SK-N-SH (cell line): ENCODE measurements around the gene TXNDC17. TPM values are rescaled to one million over a fixed set of nuclear protein-coding genes. Genes with fewer than 3 reads are reported as not detected.

Experiments
- CTCF ChIA-PET: fragments of 300-600, 350-600 bp; formaldehyde crosslinking; extraction: SDS; loops from one replicate; lab custom pipeline; 2021; lab: Yijun Ruan, JAX
- POLR2A ChIA-PET: fragments of 350-600 bp; sonication (Branson Sonifier 250); formaldehyde crosslinking; extraction: SDS; loops from one replicate; lab custom pipeline; 2020; ENCODE audit warnings: antibody characterized with exemption, inconsistent platforms; lab: Yijun Ruan, JAX
- DNase-seq: peaks from one replicate; pipeline ENCODE4 v3.0.0; 2012
- H2AFZ ChIP-seq: fragments of 200-600 bp; sonication (generic); 2 replicates; pipeline ENCODE4 v1.8.1; 2016; ENCODE audit warnings: antibody characterized with exemption, mild to moderate bottlenecking, low read depth
- H3F3A ChIP-seq: fragments of 200-600 bp; sonication (generic); replicated peaks from 2 replicates; pipeline ENCODE3; 2016; ENCODE audit warnings: antibody characterized with exemption, mild to moderate bottlenecking; ENCODE audit not compliant: insufficient read depth
- H3K27ac ChIP-seq, 2 experiments: fragments of 200-500 bp in 1 of 2; fragments of 200-600 bp in 1 of 2; sonication (Bioruptor generic) in 1 of 2; sonication (generic), shearing (Covaris generic) in 1 of 2; 2 replicates each; pipeline versions ENCODE4 v1.5.1 to v1.6.1; 2014 to 2016; ENCODE audit warnings: low read depth in 2 of 2, inconsistent platforms in 1 of 2, low read length in 1 of 2, mild to moderate bottlenecking in 1 of 2, mixed read lengths in 1 of 2
- H3K27me3 ChIP-seq: fragments of 200-600 bp; sonication (generic), shearing (Covaris generic); 2 replicates; pipeline ENCODE4 v1.6.1; 2016; ENCODE audit warnings: mixed run types; ENCODE audit not compliant: insufficient read depth
- H3K36me3 ChIP-seq, 2 experiments: fragments of 200-500 bp in 1 of 2; fragments of 200-600 bp in 1 of 2; sonication (Bioruptor generic) in 1 of 2; sonication (generic) in 1 of 2; replicated peaks in 1 of 2; 2 replicates each; pipeline versions ENCODE3 to v1.5.1; 2014 to 2016; ENCODE audit warnings: low read length in 1 of 2, mild to moderate bottlenecking in 1 of 2; ENCODE audit not compliant: insufficient read depth in 2 of 2, control insufficient read depth in 1 of 2
- H3K4me1 ChIP-seq, 2 experiments: fragments of 200-500 bp in 1 of 2; fragments of 200-600 bp in 1 of 2; sonication (Bioruptor generic) in 1 of 2; sonication (generic), shearing (Covaris generic) in 1 of 2; 2 replicates each; pipeline versions ENCODE4 v1.5.1 to v1.6.1; 2014 to 2016; ENCODE audit warnings: low read depth in 1 of 2, low read length in 1 of 2, mixed run types in 1 of 2; ENCODE audit not compliant: insufficient read depth in 2 of 2, control insufficient read depth in 1 of 2
- H3K4me2 ChIP-seq: fragments of 200-600 bp; sonication (generic), shearing (Covaris generic); 2 replicates; pipeline ENCODE4 v1.6.1; 2017; ENCODE audit warnings: mixed run types
- H3K4me3 ChIP-seq, 2 experiments: fragments of 200-500 bp in 1 of 2; fragments of 200-600 bp in 1 of 2; sonication (Bioruptor generic) in 1 of 2; sonication (generic), shearing (Covaris generic) in 1 of 2; 2 replicates each; pipeline versions ENCODE4 v1.5.1 to v1.8.1; 2014 to 2016; ENCODE audit warnings: low read depth in 2 of 2, inconsistent platforms in 1 of 2, low read length in 1 of 2, mild to moderate bottlenecking in 1 of 2, mixed read lengths in 1 of 2, moderate library complexity in 1 of 2
- H3K79me2 ChIP-seq: fragments of 200-600 bp; sonication (generic); 2 replicates; pipeline ENCODE4 v1.8.1; 2017; ENCODE audit warnings: mild to moderate bottlenecking; ENCODE audit not compliant: insufficient read depth
- H3K9ac ChIP-seq: fragments of 200-600 bp; sonication (generic); 2 replicates; pipeline ENCODE4 v1.6.1; 2017; ENCODE audit warnings: mixed run types
- H3K9me2 ChIP-seq: fragments of 200-600 bp; sonication (generic); 2 replicates; pipeline ENCODE4 v1.6.1; 2017; ENCODE audit warnings: mixed run types
- H3K9me3 ChIP-seq: fragments of 200-600 bp; sonication (generic); 2 replicates; pipeline ENCODE4 v1.6.1; 2017; ENCODE audit warnings: mixed run types, mild to moderate bottlenecking, moderate library complexity
- H4K20me1 ChIP-seq: fragments of 200-600 bp; sonication (generic); 2 replicates; pipeline ENCODE4 v1.6.1; 2017; ENCODE audit warnings: mild to moderate bottlenecking, mixed run types; ENCODE audit not compliant: insufficient read depth
- CHD2 ChIP-seq: fragments of 150-350 bp; IDR thresholded peaks from 2 replicates; pipeline ENCODE4 v1.6.1; 2018; ENCODE audit warnings: low read length; ENCODE audit not compliant: partially characterized antibody
- ELF1 ChIP-seq: IDR thresholded peaks from 2 replicates; pipeline ENCODE4 v1.4.0; 2012
- EP300 ChIP-seq, 2 experiments: IDR thresholded peaks; 2 replicates each; pipeline versions ENCODE4 v1.4.0 to v1.6.1; 2012; ENCODE audit warnings: borderline replicate concordance in 1 of 2, low read depth in 1 of 2, low read length in 1 of 2
- FOXJ3 ChIP-seq: sonication (generic); formaldehyde crosslinking; IDR thresholded peaks from 2 replicates; pipeline ENCODE4 v1.5.1; 2020; ENCODE audit warnings: mild to moderate bottlenecking, missing genetic modification reagents
- FOXM1 ChIP-seq: IDR thresholded peaks from 2 replicates; pipeline ENCODE4 v1.4.0; 2012; ENCODE audit warnings: low read depth, mild to moderate bottlenecking
- GABPA ChIP-seq: IDR thresholded peaks from 2 replicates; pipeline ENCODE4 v1.4.0; 2012; ENCODE audit warnings: low read depth, mild to moderate bottlenecking
- JUND ChIP-seq: IDR thresholded peaks from 2 replicates; pipeline ENCODE4 v1.4.0; 2012
- MAX ChIP-seq: IDR thresholded peaks from 2 replicates; pipeline ENCODE4 v1.4.0; 2012; ENCODE audit warnings: low read depth
- MEF2A ChIP-seq: IDR thresholded peaks from 2 replicates; pipeline ENCODE4 v1.4.0; 2012; ENCODE audit warnings: low read depth, borderline replicate concordance
- NFIC ChIP-seq: IDR thresholded peaks from 2 replicates; pipeline ENCODE4 v1.4.0; 2012; ENCODE audit warnings: borderline replicate concordance
- NRF1 ChIP-seq: IDR thresholded peaks from 2 replicates; pipeline ENCODE4 v1.6.1; 2012; ENCODE audit warnings: low read depth, mild to moderate bottlenecking, low read length
- PBX3 ChIP-seq: IDR thresholded peaks from 2 replicates; pipeline ENCODE4; 2012
- RCOR1 ChIP-seq: fragments of 150-350 bp; IDR thresholded peaks from 2 replicates; pipeline ENCODE4 v1.6.1; 2017; ENCODE audit warnings: antibody characterized with exemption, low read length
- REST ChIP-seq: IDR thresholded peaks from 2 replicates; pipeline ENCODE4 v1.6.1; 2012; ENCODE audit warnings: mild to moderate bottlenecking, low read depth, low read length, moderate library complexity
- RFX5 ChIP-seq: IDR thresholded peaks from 2 replicates; pipeline ENCODE4 v1.6.1; 2012; ENCODE audit warnings: mild to moderate bottlenecking, improper control_type of control experiment, low read length
- SIN3A ChIP-seq: IDR thresholded peaks from 2 replicates; pipeline ENCODE4 v1.6.1; 2012; ENCODE audit warnings: low read depth, mild to moderate bottlenecking, low read length, moderate library complexity, borderline replicate concordance
- SMC3 ChIP-seq: IDR thresholded peaks from 2 replicates; pipeline ENCODE4 v1.6.1; 2012; ENCODE audit warnings: low read depth, low read length, improper control_type of control experiment
- TCF12 ChIP-seq: IDR thresholded peaks from 2 replicates; pipeline ENCODE4 v1.4.0; 2012
- TEAD4 ChIP-seq: IDR thresholded peaks from 2 replicates; pipeline ENCODE4 v1.4.0; 2012; ENCODE audit warnings: mild to moderate bottlenecking, borderline replicate concordance; ENCODE audit not compliant: insufficient read depth
- YY1 ChIP-seq: IDR thresholded peaks from 2 replicates; pipeline ENCODE4 v1.4.0; 2012; ENCODE audit warnings: low read depth, mild to moderate bottlenecking
- WGBS: methylation state at CpG from one replicate; pipeline ENCODE4 v1.1.6; 2017; ENCODE audit warnings: low lambda C conversion rate; 5-methylcytosine and 5-hydroxymethylcytosine counted together
- polyA plus RNA-seq, 3 experiments: library from polyadenylated mRNA; depleted of rRNA; stranded (reverse); fragments of >200 nt; gene quantifications; 2 replicates each; pipeline ENCODE4 v1.2.3, GENCODE V29; 2012
- TF ChIP-seq, protein P1 (sequence below): fragments of 150-350 bp; IDR thresholded peaks from 2 replicates; pipeline ENCODE4 v1.6.1; 2016; ENCODE audit warnings: mild to moderate bottlenecking, low read depth, low read length
- TF ChIP-seq, protein P2 (sequence below): fragments of 150-350 bp; IDR thresholded peaks from 2 replicates; pipeline ENCODE4 v1.6.1; 2017; ENCODE audit warnings: antibody characterized with exemption, low read length, low read depth, borderline replicate concordance
- TF ChIP-seq, protein P3 (sequence below): fragments of 200-600 bp; sonication (generic); IDR thresholded peaks from 2 replicates; pipeline ENCODE4 v1.6.1; 2017; ENCODE audit warnings: antibody characterized with exemption, mild to moderate bottlenecking, moderate library complexity

Gene TXNDC17
- polyA plus RNA-seq (2012; rRNA removed) = 644 and 650 TPM in 2 replicates
- polyA plus RNA-seq (2012; cell fraction: cytosol; rRNA removed) = 628 and 667 TPM in 2 replicates
- 179 and 256 TPM in 2 replicates for polyA plus RNA-seq (2012; cell fraction: nucleus; rRNA removed)

GRCh38 chr17:6640536-6641246 lies at the start of gene TXNDC17, which contains the start of gene KIAA0753:
TSS of gene TXNDC17 (plus strand) at chr17:6641060. CDS start at chr17:6641083, 23 bp downstream.
TSS of gene KIAA0753 (minus strand) at chr17:6640711. CDS start at chr17:6635103, 5,608 bp downstream.
- Histone ChIP-seq H3F3A (peaks cover 26% of the 10 kb centered on the region), H2AFZ (peak within 1 kb of the TSS; percentile 94), H4K20me1 (peaks cover 3% of the 10 kb centered on the region; the same call in 1 of the 2 replicates), H3K79me2 (peaks cover 62% of the 10 kb centered on the region), H3K36me3 (peaks cover 32 to 37% of the 10 kb centered on the region in 2 experiments), H3K9me3 (no peaks in the 10 kb centered on the region), H3K9ac (peak within 1 kb of the TSS; percentile 87), H3K27me3 (no peaks in the 10 kb centered on the region), H3K27ac (peak within 1 kb of the TSS; percentile 90 to 100), H3K4me1 (peaks cover 9 to 14% of the 10 kb centered on the region in 2 experiments; a peak in 2 of 4 replicates), H3K9me2 (no peaks in the 10 kb centered on the region), H3K4me2 (peak within 1 kb of the TSS; percentile 87), H3K4me3 (peak within 1 kb of the TSS; percentile 89 to 93)
- ChIA-PET CTCF (interaction anchor here (0.6 to 2.0 kb wide), 4 partner anchors 9 to 170 kb away, joined by 3 to 4 read pairs (median 4); partner anchors contain the start of genes C17orf100 and MED31), POLR2A (no interaction called here)
- DNase-seq = peak; percentile 91
- WGBS = 1% methylated on average over 27 of the region's 52 CpGs
- TF ChIP-seq, protein P1, sequence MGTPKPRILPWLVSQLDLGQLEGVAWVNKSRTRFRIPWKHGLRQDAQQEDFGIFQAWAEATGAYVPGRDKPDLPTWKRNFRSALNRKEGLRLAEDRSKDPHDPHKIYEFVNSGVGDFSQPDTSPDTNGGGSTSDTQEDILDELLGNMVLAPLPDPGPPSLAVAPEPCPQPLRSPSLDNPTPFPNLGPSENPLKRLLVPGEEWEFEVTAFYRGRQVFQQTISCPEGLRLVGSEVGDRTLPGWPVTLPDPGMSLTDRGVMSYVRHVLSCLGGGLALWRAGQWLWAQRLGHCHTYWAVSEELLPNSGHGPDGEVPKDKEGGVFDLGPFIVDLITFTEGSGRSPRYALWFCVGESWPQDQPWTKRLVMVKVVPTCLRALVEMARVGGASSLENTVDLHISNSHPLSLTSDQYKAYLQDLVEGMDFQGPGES = no peak
- TF ChIP-seq FOXM1 (0 out of 2 replicates have a peak, but pooled peaks have one; percentile 10), EP300 (IDR thresholded peaks at IDR 0.05; ENCODE audit: borderline replicate concordance in 1 of 2, low read depth in 1 of 2, low read length in 1 of 2) (no peak), MEF2A (no peak), MAX (peak; percentile 73), RCOR1 (no peak), NRF1 (peak; percentile 16; the same call in 1 of the 2 replicates), NFIC (no peak), JUND (no peak), PBX3 (no peak), REST (peak; percentile 36; the same call in 1 of the 2 replicates), RFX5 (0 out of 2 replicates have a peak, but pooled peaks have one; percentile 40), TCF12 (no peak; the same call in 1 of the 2 replicates), SIN3A (peak; percentile 57), GABPA (peak; percentile 77), SMC3 (no peak), YY1 (no peak), ELF1 (peak; percentile 96), TEAD4 (no peak), FOXJ3 (CRISPR knock-in tag) (no peak), CHD2 (no peak)
- TF ChIP-seq, protein P2, sequence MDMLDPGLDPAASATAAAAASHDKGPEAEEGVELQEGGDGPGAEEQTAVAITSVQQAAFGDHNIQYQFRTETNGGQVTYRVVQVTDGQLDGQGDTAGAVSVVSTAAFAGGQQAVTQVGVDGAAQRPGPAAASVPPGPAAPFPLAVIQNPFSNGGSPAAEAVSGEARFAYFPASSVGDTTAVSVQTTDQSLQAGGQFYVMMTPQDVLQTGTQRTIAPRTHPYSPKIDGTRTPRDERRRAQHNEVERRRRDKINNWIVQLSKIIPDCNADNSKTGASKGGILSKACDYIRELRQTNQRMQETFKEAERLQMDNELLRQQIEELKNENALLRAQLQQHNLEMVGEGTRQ = no peak
- TF ChIP-seq, protein P3, sequence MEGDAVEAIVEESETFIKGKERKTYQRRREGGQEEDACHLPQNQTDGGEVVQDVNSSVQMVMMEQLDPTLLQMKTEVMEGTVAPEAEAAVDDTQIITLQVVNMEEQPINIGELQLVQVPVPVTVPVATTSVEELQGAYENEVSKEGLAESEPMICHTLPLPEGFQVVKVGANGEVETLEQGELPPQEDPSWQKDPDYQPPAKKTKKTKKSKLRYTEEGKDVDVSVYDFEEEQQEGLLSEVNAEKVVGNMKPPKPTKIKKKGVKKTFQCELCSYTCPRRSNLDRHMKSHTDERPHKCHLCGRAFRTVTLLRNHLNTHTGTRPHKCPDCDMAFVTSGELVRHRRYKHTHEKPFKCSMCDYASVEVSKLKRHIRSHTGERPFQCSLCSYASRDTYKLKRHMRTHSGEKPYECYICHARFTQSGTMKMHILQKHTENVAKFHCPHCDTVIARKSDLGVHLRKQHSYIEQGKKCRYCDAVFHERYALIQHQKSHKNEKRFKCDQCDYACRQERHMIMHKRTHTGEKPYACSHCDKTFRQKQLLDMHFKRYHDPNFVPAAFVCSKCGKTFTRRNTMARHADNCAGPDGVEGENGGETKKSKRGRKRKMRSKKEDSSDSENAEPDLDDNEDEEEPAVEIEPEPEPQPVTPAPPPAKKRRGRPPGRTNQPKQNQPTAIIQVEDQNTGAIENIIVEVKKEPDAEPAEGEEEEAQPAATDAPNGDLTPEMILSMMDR = no peak
